Epithelial cell of esophagus (primary cell): Measurements from ENCODE around the gene CHD1.
"Not testable (repeated sequence)": the region's sequence is repeated elsewhere in the genome, so short reads cannot be mapped to it uniquely, and the experiment has no call there.

Experiments used
- DNase-seq: peaks from one replicate; pipeline ENCODE4 v3.0.0; 2010; ENCODE audit warnings: low read depth
- H3K4me3 ChIP-seq: 2 replicates; pipeline ENCODE4 v1.5.1; 2011; ENCODE audit warnings: mild to moderate bottlenecking, low read length, control low read depth
- TF ChIP-seq, protein P1 (sequence below): IDR thresholded peaks from 2 replicates; pipeline ENCODE4 v1.5.1; 2011; ENCODE audit warnings: low read depth, mild to moderate bottlenecking, low read length, control low read depth, inconsistent platforms; ENCODE audit not compliant: insufficient read depth; ENCODE audit errors: missing control alignments

The CHD1 gene

GRCh38 chr5:98968056-98968564, 39.3 kb upstream of the CHD1 start:
- H3K4me3 ChIP-seq: no peak overlapping the region
- TF ChIP-seq, protein P1, sequence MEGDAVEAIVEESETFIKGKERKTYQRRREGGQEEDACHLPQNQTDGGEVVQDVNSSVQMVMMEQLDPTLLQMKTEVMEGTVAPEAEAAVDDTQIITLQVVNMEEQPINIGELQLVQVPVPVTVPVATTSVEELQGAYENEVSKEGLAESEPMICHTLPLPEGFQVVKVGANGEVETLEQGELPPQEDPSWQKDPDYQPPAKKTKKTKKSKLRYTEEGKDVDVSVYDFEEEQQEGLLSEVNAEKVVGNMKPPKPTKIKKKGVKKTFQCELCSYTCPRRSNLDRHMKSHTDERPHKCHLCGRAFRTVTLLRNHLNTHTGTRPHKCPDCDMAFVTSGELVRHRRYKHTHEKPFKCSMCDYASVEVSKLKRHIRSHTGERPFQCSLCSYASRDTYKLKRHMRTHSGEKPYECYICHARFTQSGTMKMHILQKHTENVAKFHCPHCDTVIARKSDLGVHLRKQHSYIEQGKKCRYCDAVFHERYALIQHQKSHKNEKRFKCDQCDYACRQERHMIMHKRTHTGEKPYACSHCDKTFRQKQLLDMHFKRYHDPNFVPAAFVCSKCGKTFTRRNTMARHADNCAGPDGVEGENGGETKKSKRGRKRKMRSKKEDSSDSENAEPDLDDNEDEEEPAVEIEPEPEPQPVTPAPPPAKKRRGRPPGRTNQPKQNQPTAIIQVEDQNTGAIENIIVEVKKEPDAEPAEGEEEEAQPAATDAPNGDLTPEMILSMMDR: no peak
- no peak for DNase-seq

- DNase-seq: no peak
- TF ChIP-seq, protein P1: no peak
- H3K4me3 ChIP-seq: no peak overlapping the region
Observed at GRCh38 chr5:98965226-98965625, 36.4 kb upstream of the CHD1 start.

DNA sequence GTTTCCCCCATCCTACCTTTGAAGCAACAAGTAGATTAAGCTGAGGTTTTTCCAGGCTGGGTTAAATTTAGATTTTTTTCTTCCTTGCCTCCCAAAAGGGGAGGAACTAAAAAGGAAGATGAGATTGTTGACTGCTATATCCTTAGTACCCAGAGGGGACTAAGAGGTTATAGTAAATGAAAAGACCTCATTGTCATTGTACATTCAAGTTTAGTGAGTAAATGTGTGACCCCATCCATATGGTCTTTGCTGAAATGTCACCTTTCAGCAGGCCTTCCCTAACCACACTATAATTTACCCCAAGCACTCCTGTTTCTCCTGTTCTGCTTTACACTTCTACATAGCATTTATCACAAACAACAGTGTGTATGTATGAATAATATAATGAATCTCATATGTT, 35.8 kb upstream of the CHD1 start:
- TF ChIP-seq, protein P1: no peak
- H3K4me3 ChIP-seq: no peak overlapping the region
- DNase-seq: no peak

DNA sequence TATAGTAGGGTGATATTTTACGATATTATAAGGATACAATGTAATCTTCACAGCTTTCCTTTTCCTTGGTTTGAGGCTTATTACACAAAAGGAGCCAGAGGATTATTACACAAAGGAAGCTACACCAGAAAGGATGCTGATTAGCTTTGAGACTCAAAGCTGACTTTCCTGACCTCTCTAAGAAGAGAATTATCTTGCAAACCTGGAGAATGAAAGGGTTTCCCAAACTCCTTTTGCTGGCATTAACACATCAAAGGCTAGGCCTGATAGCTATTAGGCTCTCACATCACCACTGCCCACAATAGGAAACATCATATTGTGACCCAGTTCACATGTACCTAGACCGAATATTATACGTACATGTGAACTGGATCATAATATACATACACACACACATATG, 34.2 kb upstream of the CHD1 start:
- no peak overlapping the region for H3K4me3 ChIP-seq
- TF ChIP-seq, protein P1: no peak
- no peak for DNase-seq

DNA sequence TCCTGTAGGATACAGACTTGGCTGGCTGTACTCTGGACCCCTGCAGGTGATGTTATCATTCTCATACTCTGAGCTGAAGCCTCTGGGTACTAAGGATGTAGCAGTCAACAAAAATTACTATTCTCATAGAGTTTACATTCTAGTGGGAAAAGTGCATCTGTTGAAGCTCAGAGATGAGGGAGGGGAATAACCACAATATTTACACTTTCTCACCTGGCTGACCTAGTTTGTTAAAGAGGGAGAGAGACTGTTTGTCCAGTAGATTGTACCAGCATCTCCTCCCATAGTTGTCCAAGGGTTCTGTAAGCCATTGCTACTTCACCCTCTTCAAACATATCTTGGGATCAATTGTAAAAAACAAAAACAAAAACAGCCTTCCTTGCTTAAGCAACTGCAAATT, 33.8 kb upstream of the CHD1 start:
- DNase-seq: no peak
- H3K4me3 ChIP-seq: no peak overlapping the region
- TF ChIP-seq, protein P1: no peak

DNA sequence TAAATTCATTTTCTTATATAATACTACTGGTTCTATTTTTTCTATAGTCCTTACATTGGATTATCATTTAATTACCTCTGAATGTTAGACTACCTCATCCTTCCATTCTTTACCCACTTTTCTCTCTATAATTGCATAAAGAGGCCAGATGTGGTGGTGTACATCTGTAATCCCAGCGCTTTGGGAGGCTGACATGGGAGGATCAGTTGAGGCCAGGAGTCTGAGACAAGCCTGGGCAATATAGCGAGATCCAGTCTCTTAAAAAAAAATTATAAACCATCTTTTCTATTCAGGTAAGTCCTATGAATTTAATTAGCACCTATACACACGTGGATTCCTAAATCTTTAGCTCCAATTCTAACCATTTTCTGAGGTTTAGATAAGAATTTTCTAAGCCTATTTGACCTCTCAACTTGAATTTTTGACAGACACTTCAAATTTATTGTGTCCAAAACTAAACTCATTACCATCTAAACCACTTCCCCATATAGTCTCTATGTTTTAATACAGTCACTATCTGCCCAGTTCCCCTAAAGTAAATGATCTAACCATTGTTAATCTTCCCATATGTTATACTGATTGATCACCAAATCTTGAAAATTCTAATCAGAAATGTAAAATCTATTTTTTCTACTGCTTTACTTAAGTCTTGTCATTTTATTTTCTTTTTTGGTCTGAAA, 33.0 kb upstream of the CHD1 start:
- TF ChIP-seq, protein P1: no peak
- no peak overlapping the region for H3K4me3 ChIP-seq
- DNase-seq: no peak

DNA sequence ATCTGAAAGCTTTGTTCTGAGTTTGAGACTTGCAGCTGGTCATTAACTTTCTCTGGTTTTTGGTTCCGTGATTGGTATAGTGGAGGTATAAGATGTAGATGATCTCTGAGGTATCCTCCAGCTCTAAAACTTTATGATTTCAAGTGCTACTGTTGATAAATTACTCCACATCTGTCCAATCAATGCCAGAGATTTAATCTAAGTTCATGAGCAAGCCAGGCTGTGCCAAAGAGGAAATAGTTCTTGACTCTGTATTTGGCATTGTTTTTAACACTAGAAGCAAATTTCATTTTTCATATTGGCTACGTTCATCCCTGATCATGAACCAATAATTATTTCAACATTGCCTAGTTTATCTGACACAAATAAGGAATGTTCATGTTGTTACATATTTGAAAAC, 28.5 kb upstream of the CHD1 start:
- no peak overlapping the region for H3K4me3 ChIP-seq
- no peak for DNase-seq
- TF ChIP-seq, protein P1: no peak

DNA sequence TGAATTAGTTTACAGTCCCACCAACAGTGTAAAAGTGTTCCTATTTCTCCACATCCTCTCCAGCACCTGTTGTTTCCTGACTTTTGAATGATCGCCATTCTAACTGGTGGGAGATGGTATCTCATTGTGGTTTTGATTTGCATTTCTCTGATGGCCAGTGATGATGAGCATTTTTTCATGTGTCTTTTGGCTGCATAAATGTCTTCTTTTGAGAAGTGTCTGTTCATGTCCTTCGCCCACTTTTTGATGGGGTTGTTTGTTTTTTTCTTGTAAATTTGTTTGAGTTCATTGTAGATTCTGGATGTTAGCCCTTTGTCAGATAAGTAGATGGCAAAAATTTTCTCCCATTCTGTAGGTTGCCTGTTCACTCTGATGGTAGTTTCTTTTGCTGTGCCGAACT, 27.1 kb upstream of the CHD1 start:
- not testable (repeated sequence) for H3K4me3 ChIP-seq, DNase-seq

GRCh38 chr5:98955471-98955870, 26.7 kb upstream of the CHD1 start:
- not testable (repeated sequence) for H3K4me3 ChIP-seq, DNase-seq
